Stimulated activated naive CD4-positive, alpha-beta T cell treated with Interleukin-2 at 50 U/mL for 16 hours (primary cell): ENCODE data around the gene PPIH.
"Not testable (repeated sequence)": the region's sequence is repeated elsewhere in the genome, so short reads cannot be mapped to it uniquely, and the experiment has no call there.

Experiments used
- DNase-seq: peaks from one replicate; lab custom pipeline; 2025; lab: John Stamatoyannopoulos, UW

PPIH gene

GRCh38 chr1:42657981-42658876, at the start of gene PPIH:
PPIH (plus strand) TSS chr1:42658423; CDS start chr1:42658447, 24 bp downstream.
- peak; percentile 96 for DNase-seq

GRCh38 chr1:42613803-42614131, 44.5 kb upstream of the PPIH start:
- no peak for DNase-seq

GRCh38 chr1:42618866-42619265, 39.4 kb upstream of the PPIH start:
- DNase-seq: no peak

- no peak for DNase-seq
Measured at GRCh38 chr1:42620307-42620706, 37.9 kb upstream of the PPIH start.

GRCh38 chr1:42621180-42621579, 37.0 kb upstream of the PPIH start:
- DNase-seq: not testable (repeated sequence)

GRCh38 chr1:42627205-42627604, 31.0 kb upstream of the PPIH start:
- not testable (repeated sequence) for DNase-seq

GRCh38 chr1:42639116-42639515, 19.1 kb upstream of the PPIH start:
- no peak for DNase-seq

- no peak for DNase-seq
Measured at GRCh38 chr1:42646056-42646455, 12.2 kb upstream of the PPIH start.

- no peak for DNase-seq
Measured at GRCh38 chr1:42657201-42657600, 1.0 kb upstream of the PPIH start.

- no peak for DNase-seq
Measured at GRCh38 chr1:42658877-42659337, 684 bp downstream of the PPIH start.

- DNase-seq: no peak
Measured at GRCh38 chr1:42660907-42661500, 2.8 kb downstream of the PPIH start.

GRCh38 chr1:42669936-42670335, 11.7 kb downstream of the PPIH start:
- DNase-seq: no peak

GRCh38 chr1:42670425-42670824, 12.2 kb downstream of the PPIH start:
- no peak for DNase-seq

- DNase-seq: no peak
Measured at GRCh38 chr1:42674214-42674613, 16.0 kb downstream of the PPIH start.

- no peak for DNase-seq
Measured at GRCh38 chr1:42674682-42675081, 16.5 kb downstream of the PPIH start.

- DNase-seq: no peak
Measured at GRCh38 chr1:42675467-42675866, 17.2 kb downstream of the PPIH start.

GRCh38 chr1:42676534-42677087, 18.4 kb downstream of the PPIH start:
- no peak for DNase-seq

- no peak for DNase-seq
Measured at GRCh38 chr1:42679364-42679983, 21.3 kb downstream of the PPIH start.

GRCh38 chr1:42680055-42680454, 21.8 kb downstream of the PPIH start:
- no peak for DNase-seq

GRCh38 chr1:42680921-42681683, 22.9 kb downstream of the PPIH start:
- DNase-seq: no peak

GRCh38 chr1:42681741-42682483, 23.7 kb downstream of the PPIH start, which contains the start of gene YBX1:
YBX1 (plus strand) TSS chr1:42682418; CDS start chr1:42682566, 148 bp downstream.
- peak; percentile 94 for DNase-seq
